ENCODE measurements around the gene ETS1. TPM values are rescaled to one million over a fixed set of nuclear protein-coding genes. Genes with fewer than 3 reads are reported as not detected.

Gene ETS1
- total RNA-seq, 4 donors from 2014 or later, result 16.8 to 24.9 (median 21.8) TPM

GRCh38 chr11:128465946-128466705 lies 121.2 kb downstream of the ETS1 start:
- Histone ChIP-seq H3K4me1 (peaks cover 43 to 48% of the 10 kb centered on the region in 2 donors), H3K27me3 (no peaks in the 10 kb centered on the region), H3K27ac (peak overlapping the region; percentile 68 to 73 (median 72)), H3K4me3 (no peak overlapping the region), H3K9me3 (no peaks in the 10 kb centered on the region), H3K36me3 (peaks cover 0 to 15% of the 10 kb centered on the region in 2 donors)
- no peak for DNase-seq
- TF ChIP-seq POLR2A (IDR thresholded peaks at IDR 0.05) (no peak), CTCF (IDR thresholded peaks at IDR 0.05 in 4 of 5, conservative IDR thresholded peaks at IDR 0.05 in 1 of 5) (no peak)
- peak in 1 of 2 donors; percentile 22 for ATAC-seq
- intact Hi-C loops (cut with DNase I; ENCODE audit: low total_unique reads) (no loop called here), in situ Hi-C loops (cut with MboI; ENCODE audit: low sequenced_read_pairs in 4 of 4) (no loop called here)

DNA sequence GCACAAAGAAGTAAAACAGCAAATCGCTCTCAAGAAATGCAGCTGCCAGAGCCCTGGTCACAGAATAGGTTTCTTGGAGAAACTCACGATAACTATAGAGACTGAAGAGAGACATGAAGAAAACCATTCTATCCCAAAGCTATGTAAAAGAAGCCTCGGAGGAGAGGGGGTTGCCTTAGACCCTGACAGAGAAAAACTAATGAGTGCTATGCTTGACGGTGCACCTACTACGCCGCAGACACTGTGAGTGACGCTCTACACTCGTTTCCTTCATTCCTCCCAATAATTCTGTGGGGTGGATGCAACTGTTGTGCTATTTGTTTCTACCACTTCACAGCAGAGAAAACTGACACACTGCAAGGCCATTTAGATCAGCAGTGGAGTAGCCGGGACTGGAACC lies 121.8 kb downstream of the ETS1 start:
- Histone ChIP-seq H3K4me3 (no peak overlapping the region), H3K27me3 (no peaks in the 10 kb centered on the region), H3K9me3 (no peaks in the 10 kb centered on the region), H3K36me3 (peaks cover 0 to 15% of the 10 kb centered on the region in 2 donors), H3K27ac (peak overlapping the region; percentile 68 to 73 (median 72)), H3K4me1 (peaks cover 41 to 48% of the 10 kb centered on the region in 2 donors)
- in situ Hi-C loops (cut with MboI; ENCODE audit: low sequenced_read_pairs in 4 of 4), result no loop called here
- DNase-seq (no peak), ATAC-seq (no peak)
- TF ChIP-seq CTCF (IDR thresholded peaks at IDR 0.05 in 4 of 5, conservative IDR thresholded peaks at IDR 0.05 in 1 of 5), result no peak
- no peak for TF ChIP-seq POLR2A (IDR thresholded peaks at IDR 0.05)
- intact Hi-C loops (cut with DNase I; ENCODE audit: low total_unique reads), result no loop called here

- no peak for ATAC-seq
- intact Hi-C loops (cut with DNase I; ENCODE audit: low total_unique reads) (no loop called here), in situ Hi-C loops (cut with MboI; ENCODE audit: low sequenced_read_pairs in 4 of 4) (no loop called here)
- Histone ChIP-seq H3K27ac (peak overlapping the region; percentile 68 to 73 (median 72)), H3K4me1 (peaks cover 41 to 48% of the 10 kb centered on the region in 2 donors), H3K4me3 (no peak overlapping the region), H3K36me3 (peaks cover 0 to 15% of the 10 kb centered on the region in 2 donors), H3K9me3 (no peaks in the 10 kb centered on the region), H3K27me3 (no peaks in the 10 kb centered on the region)
- no peak for TF ChIP-seq CTCF (IDR thresholded peaks at IDR 0.05 in 4 of 5, conservative IDR thresholded peaks at IDR 0.05 in 1 of 5)
- no peak for DNase-seq
These were observed 122.4 kb downstream of the ETS1 start for GRCh38 chr11:128464878-128465450.

- ATAC-seq, result no peak
- H3K4me1 ChIP-seq, result peaks cover 41 to 43% of the 10 kb centered on the region in 2 donors
- no peaks in the 10 kb centered on the region for H3K9me3 ChIP-seq
- H3K27ac ChIP-seq, result peak overlapping the region; percentile 39 to 73 (median 64)
- in situ Hi-C loops (cut with MboI; ENCODE audit: low sequenced_read_pairs in 4 of 4), result no loop called here
- no peaks in the 10 kb centered on the region for H3K27me3 ChIP-seq
- no peak overlapping the region for H3K4me3 ChIP-seq
- TF ChIP-seq POLR2A (IDR thresholded peaks at IDR 0.05) (no peak), CTCF (IDR thresholded peaks at IDR 0.05 in 4 of 5, conservative IDR thresholded peaks at IDR 0.05 in 1 of 5) (no peak)
- intact Hi-C loops (cut with DNase I; ENCODE audit: low total_unique reads), result no loop called here
- H3K36me3 ChIP-seq, result peaks cover 0 to 15% of the 10 kb centered on the region in 2 donors
- DNase-seq, result no peak
These were observed 123.4 kb downstream of the ETS1 start for GRCh38 chr11:128463979-128464378.

Data from gastrocnemius medialis (tissue), 4 donors.